Smooth muscle cell (in vitro differentiated cells): Measurements from ENCODE around the gene NEO1. TPM values are rescaled to one million over a fixed set of nuclear protein-coding genes. Genes with fewer than 3 reads are reported as not detected.

ENCODE experiments used
- DNase-seq: peaks from one replicate; lab custom pipeline; 2025; ENCODE audit not compliant: unreplicated experiment; lab: John Stamatoyannopoulos, UW
- H2AFZ ChIP-seq: fragments of 200-600 bp; sonication (generic); 2 replicates; pipeline ENCODE4 v1.6.0; 2016; ENCODE audit warnings: antibody characterized with exemption, low read depth, mild to moderate bottlenecking
- H3F3A ChIP-seq: fragments of 200-600 bp; sonication (generic); 2 replicates; pipeline ENCODE4 v1.6.0; 2017; ENCODE audit warnings: antibody characterized with exemption, low read depth
- H3K27ac ChIP-seq: fragments of 200-600 bp; sonication (generic); 2 replicates; pipeline ENCODE4 v1.5.1; 2016; ENCODE audit warnings: low read depth, mild to moderate bottlenecking
- H3K27me3 ChIP-seq: fragments of 200-600 bp; sonication (generic); 2 replicates; pipeline ENCODE4 v1.6.1; 2016; ENCODE audit warnings: low read depth, mild to moderate bottlenecking
- H3K36me3 ChIP-seq: fragments of 200-600 bp; sonication (generic); 2 replicates; pipeline ENCODE4 v1.5.1; 2016; ENCODE audit warnings: low read depth
- H3K4me1 ChIP-seq: fragments of 200-600 bp; sonication (generic); 2 replicates; pipeline ENCODE4 v1.5.1; 2016; ENCODE audit warnings: low read depth
- H3K4me2 ChIP-seq: fragments of 200-600 bp; sonication (generic); 2 replicates; pipeline ENCODE4 v1.6.0; 2016; ENCODE audit warnings: mild to moderate bottlenecking
- H3K4me3 ChIP-seq: fragments of 200-600 bp; sonication (generic); 2 replicates; pipeline ENCODE4 v1.5.1; 2016; ENCODE audit warnings: mild to moderate bottlenecking
- H3K79me2 ChIP-seq: fragments of 200-600 bp; sonication (generic); 2 replicates; pipeline ENCODE4 v1.6.0; 2016; ENCODE audit warnings: low read depth, mild to moderate bottlenecking
- H3K9ac ChIP-seq: fragments of 200-600 bp; sonication (generic); 2 replicates; pipeline ENCODE4 v1.6.0; 2016; ENCODE audit warnings: low read depth
- H3K9me3 ChIP-seq: fragments of 200-600 bp; sonication (generic); replicated peaks from 2 replicates; pipeline ENCODE4 v1.5.1; 2016; ENCODE audit warnings: low read depth
- H4K20me1 ChIP-seq: fragments of 200-600 bp; sonication (generic); 2 replicates; pipeline ENCODE4 v1.6.0; 2016; ENCODE audit warnings: low read depth
- WGBS: methylation state at CpG from one replicate; pipeline ENCODE4 v1.1.7; 2016; ENCODE audit warnings: low lambda C conversion rate; 5-methylcytosine and 5-hydroxymethylcytosine counted together
- polyA plus RNA-seq: library from polyadenylated mRNA; unstranded; fragments of >200 nt; fragmentation: Nextera tagmentation; extraction: Ambion mirVana; gene quantifications from 2 replicates; pipeline ENCODE4 v1.2.1, GENCODE V29; 2016
- total RNA-seq: library from RNA; depleted of rRNA; stranded (reverse); fragments of >200 nt; gene quantifications from 2 replicates; pipeline ENCODE4 v1.2.3, GENCODE V29; 2014
- TF ChIP-seq, protein P1 (sequence below): fragments of 200-600 bp; sonication (generic); IDR thresholded peaks from 2 replicates; pipeline ENCODE4 v1.5.1; 2017; ENCODE audit warnings: borderline replicate concordance, mild to moderate bottlenecking, antibody characterized with exemption; ENCODE audit not compliant: insufficient read depth, poor library complexity, severe bottlenecking

The NEO1 gene
- total and polyA plus RNA-seq, 2 experiments from 2014 or later: 4.9 to 21.8 TPM

DNA sequence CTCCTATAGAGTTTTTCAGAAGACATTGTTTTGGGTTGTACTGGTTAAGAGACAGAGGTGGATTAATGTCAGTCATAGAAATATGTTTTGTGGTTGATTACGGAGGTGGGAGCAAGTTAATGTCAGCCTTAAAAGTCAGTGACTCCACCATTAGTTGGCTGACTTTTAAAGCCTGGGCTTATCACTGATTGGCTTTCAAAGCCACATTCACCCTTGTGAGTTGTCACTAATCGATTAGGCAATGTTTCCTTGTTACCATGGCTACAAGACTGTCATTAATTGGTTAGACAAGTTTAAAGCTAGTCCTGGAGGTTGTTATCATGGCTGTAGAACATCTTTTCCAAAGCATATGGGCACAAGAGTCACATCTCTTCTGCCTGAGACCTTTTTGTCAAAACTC lies 73.0 kb downstream of the NEO1 start:
- no peak for DNase-seq
- Histone ChIP-seq H3K27ac (no peak overlapping the region), H3F3A (no peaks in the 10 kb centered on the region), H3K4me3 (no peak overlapping the region), H3K36me3 (no peaks in the 10 kb centered on the region), H3K79me2 (no peaks in the 10 kb centered on the region), H3K4me1 (no peaks in the 10 kb centered on the region), H3K9me3 (no peaks in the 10 kb centered on the region), H4K20me1 (no peaks in the 10 kb centered on the region), H3K4me2 (no peak overlapping the region), H3K27me3 (no peaks in the 10 kb centered on the region), H2AFZ (no peak overlapping the region), H3K9ac (no peak overlapping the region)
- TF ChIP-seq, protein P1, sequence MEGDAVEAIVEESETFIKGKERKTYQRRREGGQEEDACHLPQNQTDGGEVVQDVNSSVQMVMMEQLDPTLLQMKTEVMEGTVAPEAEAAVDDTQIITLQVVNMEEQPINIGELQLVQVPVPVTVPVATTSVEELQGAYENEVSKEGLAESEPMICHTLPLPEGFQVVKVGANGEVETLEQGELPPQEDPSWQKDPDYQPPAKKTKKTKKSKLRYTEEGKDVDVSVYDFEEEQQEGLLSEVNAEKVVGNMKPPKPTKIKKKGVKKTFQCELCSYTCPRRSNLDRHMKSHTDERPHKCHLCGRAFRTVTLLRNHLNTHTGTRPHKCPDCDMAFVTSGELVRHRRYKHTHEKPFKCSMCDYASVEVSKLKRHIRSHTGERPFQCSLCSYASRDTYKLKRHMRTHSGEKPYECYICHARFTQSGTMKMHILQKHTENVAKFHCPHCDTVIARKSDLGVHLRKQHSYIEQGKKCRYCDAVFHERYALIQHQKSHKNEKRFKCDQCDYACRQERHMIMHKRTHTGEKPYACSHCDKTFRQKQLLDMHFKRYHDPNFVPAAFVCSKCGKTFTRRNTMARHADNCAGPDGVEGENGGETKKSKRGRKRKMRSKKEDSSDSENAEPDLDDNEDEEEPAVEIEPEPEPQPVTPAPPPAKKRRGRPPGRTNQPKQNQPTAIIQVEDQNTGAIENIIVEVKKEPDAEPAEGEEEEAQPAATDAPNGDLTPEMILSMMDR: no peak
- 70% methylated on average over 2 of the region's 2 CpGs for WGBS

DNA sequence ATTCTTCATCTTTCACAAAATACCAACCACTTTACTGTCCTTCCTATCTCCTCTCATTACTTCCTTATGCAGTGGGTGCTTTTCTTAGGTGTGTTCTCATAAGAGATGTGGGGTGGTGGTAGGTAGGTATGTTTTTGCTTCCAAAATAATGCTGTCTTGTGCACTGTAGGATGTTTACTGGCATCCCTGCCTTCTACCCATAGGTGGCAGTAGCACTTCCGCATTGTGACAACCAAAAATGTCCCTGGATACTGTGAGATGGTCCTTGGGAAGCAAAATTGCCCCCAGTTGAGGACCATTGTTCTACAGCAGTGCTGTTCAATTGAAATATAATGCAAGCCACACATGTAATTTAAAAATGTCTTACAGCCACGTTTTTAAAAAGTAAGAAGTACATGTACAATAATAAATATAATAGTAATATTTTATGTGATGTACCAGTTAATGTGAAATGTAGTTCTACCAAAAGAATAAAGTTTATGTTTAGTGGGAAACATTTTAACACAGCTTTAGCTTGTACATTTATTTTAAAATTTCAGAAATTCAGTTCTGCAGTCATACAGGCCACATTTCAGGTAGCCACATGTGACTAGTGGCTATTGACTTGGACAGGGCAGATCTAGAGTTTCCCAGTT lies 75.2 kb downstream of the NEO1 start:
- H3K27me3 ChIP-seq: no peaks in the 10 kb centered on the region
- H3K27ac ChIP-seq: no peak overlapping the region
- H4K20me1 ChIP-seq: no peaks in the 10 kb centered on the region
- H2AFZ ChIP-seq: no peak overlapping the region
- no peak overlapping the region for H3K9ac ChIP-seq
- 59% methylated on average over 2 of the region's 2 CpGs for WGBS
- no peaks in the 10 kb centered on the region for H3K36me3 ChIP-seq
- no peak overlapping the region for H3K4me2 ChIP-seq
- TF ChIP-seq, protein P1: peak; percentile 69
- H3K4me3 ChIP-seq: no peak overlapping the region
- DNase-seq: no peak
- H3K9me3 ChIP-seq: no peaks in the 10 kb centered on the region
- H3K4me1 ChIP-seq: no peaks in the 10 kb centered on the region
- no peaks in the 10 kb centered on the region for H3F3A ChIP-seq
- no peaks in the 10 kb centered on the region for H3K79me2 ChIP-seq

DNA sequence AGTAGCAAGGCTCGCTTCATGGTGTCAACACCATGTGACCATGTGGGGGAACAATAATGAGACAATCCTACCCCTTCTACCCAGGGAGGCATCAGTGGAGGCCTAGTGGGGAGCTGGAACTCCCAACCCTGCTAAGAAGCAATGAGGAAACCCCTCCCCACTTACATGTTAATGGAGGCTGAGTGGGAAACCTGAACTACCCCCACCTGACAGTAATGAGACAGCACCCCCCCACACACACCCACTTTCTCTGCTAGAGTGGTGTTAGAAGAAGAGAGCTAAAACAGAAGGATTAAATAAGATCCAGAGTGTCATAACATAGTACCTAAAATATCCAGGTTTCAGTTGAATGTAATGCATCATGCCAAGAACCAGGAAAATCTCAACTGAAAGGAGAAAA lies 78.6 kb downstream of the NEO1 start:
- TF ChIP-seq, protein P1: no peak
- 100% methylated on average over 1 of the region's 1 CpG for WGBS
- no peak overlapping the region for H3K27ac ChIP-seq
- no peaks in the 10 kb centered on the region for H3F3A ChIP-seq
- no peak overlapping the region for H3K4me2 ChIP-seq
- no peak overlapping the region for H3K9ac ChIP-seq
- H3K4me1 ChIP-seq: no peaks in the 10 kb centered on the region
- H2AFZ ChIP-seq: no peak overlapping the region
- H3K79me2 ChIP-seq: no peaks in the 10 kb centered on the region
- H3K36me3 ChIP-seq: no peaks in the 10 kb centered on the region
- no peaks in the 10 kb centered on the region for H3K27me3 ChIP-seq
- DNase-seq: no peak
- H3K9me3 ChIP-seq: no peaks in the 10 kb centered on the region
- no peak overlapping the region for H3K4me3 ChIP-seq
- H4K20me1 ChIP-seq: no peaks in the 10 kb centered on the region

DNA sequence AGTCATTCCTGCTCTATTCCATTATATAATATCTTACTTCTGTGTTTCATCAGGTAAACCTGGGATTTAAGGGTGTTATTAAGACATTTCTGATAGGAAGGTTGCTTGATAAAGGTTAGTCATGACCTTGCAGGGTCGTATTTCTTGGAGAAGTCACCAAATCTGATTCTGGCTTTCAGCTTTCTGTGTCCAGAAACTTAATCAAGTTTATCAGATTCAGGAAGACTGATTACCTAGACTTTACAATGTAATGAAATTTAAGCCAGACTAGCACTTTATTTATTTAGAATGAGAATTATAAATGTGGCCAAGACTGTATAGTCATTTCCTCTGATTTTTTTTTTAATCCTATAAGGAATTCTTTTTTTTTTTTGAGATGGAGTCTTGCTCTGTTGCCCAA lies 81.9 kb downstream of the NEO1 start:
- no peaks in the 10 kb centered on the region for H3K36me3 ChIP-seq
- H3F3A ChIP-seq: peaks cover 3% of the 10 kb centered on the region
- H3K79me2 ChIP-seq: no peaks in the 10 kb centered on the region
- no peaks in the 10 kb centered on the region for H3K9me3 ChIP-seq
- 91% methylated on average over 1 of the region's 1 CpG for WGBS
- H3K4me1 ChIP-seq: no peaks in the 10 kb centered on the region
- TF ChIP-seq, protein P1: no peak
- no peak overlapping the region for H3K4me3 ChIP-seq
- no peak overlapping the region for H3K27ac ChIP-seq
- H3K27me3 ChIP-seq: no peaks in the 10 kb centered on the region
- no peak overlapping the region for H2AFZ ChIP-seq
- H3K9ac ChIP-seq: no peak overlapping the region
- no peak overlapping the region for H3K4me2 ChIP-seq
- no peaks in the 10 kb centered on the region for H4K20me1 ChIP-seq
- DNase-seq: no peak
